SU-DHL-6 (cell line): Measurements from ENCODE around the gene MRE11.

ENCODE experiments used
- EZH2phosphoT487 ChIP-seq: fragments of 200-600 bp; sonication (generic), shearing (Covaris generic); conservative IDR thresholded peaks from 2 replicates; pipeline ENCODE4 v1.6.1; 2018; ENCODE audit warnings: mild to moderate bottlenecking, antibody characterized with exemption, low read length, moderate library complexity, mixed read lengths
- TF ChIP-seq, protein P1 (sequence below): fragments of 200-600 bp; sonication (generic); IDR thresholded peaks from one replicate; pipeline ENCODE4 v1.5.1; 2017; ENCODE audit warnings: antibody characterized with exemption, mild to moderate bottlenecking, low read length, moderate library complexity; ENCODE audit not compliant: insufficient read depth, poor library complexity, severe bottlenecking

DNA sequence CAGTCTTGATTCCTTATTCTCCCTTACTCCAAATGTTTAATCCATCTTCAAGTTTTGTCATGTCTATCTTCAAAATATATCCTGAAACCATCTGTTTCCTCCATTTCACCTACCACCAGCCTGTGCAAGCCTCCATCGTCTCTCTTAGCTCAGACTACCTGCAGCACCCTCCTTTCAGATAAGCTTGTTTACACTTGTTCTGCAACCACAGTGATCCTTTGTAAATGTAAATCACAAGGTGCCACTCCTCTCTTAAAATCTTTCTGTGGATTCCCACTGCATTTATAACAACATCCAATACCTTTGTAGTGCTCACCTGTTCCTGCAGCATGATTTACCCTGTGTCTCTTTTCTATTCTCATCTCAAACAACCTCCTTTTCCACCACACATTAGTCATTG is 60.6 kb downstream of the MRE11 start:
- TF ChIP-seq, protein P1, sequence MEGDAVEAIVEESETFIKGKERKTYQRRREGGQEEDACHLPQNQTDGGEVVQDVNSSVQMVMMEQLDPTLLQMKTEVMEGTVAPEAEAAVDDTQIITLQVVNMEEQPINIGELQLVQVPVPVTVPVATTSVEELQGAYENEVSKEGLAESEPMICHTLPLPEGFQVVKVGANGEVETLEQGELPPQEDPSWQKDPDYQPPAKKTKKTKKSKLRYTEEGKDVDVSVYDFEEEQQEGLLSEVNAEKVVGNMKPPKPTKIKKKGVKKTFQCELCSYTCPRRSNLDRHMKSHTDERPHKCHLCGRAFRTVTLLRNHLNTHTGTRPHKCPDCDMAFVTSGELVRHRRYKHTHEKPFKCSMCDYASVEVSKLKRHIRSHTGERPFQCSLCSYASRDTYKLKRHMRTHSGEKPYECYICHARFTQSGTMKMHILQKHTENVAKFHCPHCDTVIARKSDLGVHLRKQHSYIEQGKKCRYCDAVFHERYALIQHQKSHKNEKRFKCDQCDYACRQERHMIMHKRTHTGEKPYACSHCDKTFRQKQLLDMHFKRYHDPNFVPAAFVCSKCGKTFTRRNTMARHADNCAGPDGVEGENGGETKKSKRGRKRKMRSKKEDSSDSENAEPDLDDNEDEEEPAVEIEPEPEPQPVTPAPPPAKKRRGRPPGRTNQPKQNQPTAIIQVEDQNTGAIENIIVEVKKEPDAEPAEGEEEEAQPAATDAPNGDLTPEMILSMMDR = no peak
- no peak for TF ChIP-seq EZH2phosphoT487
